Measurements from ENCODE around the gene PEX5L. TPM values are rescaled to one million over a fixed set of nuclear protein-coding genes. Genes with fewer than 3 reads are reported as not detected.
A peak's percentile ranks its signal among the peaks of the same experiment; 100 is the strongest.

PEX5L gene
- total RNA-seq, 2 donors from 2014 or later = 4.2 to 13.2 TPM

DNA sequence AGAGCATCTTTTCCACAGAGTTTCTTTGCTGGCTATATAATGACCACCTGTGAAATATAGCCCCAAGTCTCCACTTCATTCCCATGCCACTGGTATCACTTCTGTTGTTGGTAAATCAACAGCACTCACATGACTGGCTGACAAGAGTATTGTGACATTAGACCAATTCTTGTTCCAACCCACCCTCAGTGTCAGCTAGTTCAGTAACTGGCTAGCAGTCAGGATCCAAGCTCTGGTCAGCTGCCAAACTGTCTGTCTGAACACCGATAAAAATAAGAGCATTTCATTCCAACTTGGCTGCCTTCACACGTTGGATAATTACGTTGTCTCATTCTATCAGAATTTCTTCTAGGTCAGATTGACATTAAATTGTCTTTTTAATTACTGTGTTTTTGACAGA lies 217.4 kb downstream of the PEX5L start:
- WGBS, 2 donors = 21% methylated on average over 3 of the region's 3 CpGs
- Histone ChIP-seq H3K36me3 (replicated peaks in 1 of 2; ENCODE audit: insufficient read depth in 1 of 2, low read depth in 2 of 2) (no peaks in the 10 kb centered on the region), H3K4me1 (peaks cover 8% of the 10 kb centered on the region), H3K4me3 (no peak overlapping the region), H3K9me3 (no peaks in the 10 kb centered on the region), H3K27ac (no peak overlapping the region), H3K27me3 (no peaks in the 10 kb centered on the region)
- intact Hi-C loops (cut with DNase I) = loop anchor here (10.0 kb wide), 1 partner anchor 765 kb away; no protein-coding TSS in a partner anchor
- TF ChIP-seq, protein P1, sequence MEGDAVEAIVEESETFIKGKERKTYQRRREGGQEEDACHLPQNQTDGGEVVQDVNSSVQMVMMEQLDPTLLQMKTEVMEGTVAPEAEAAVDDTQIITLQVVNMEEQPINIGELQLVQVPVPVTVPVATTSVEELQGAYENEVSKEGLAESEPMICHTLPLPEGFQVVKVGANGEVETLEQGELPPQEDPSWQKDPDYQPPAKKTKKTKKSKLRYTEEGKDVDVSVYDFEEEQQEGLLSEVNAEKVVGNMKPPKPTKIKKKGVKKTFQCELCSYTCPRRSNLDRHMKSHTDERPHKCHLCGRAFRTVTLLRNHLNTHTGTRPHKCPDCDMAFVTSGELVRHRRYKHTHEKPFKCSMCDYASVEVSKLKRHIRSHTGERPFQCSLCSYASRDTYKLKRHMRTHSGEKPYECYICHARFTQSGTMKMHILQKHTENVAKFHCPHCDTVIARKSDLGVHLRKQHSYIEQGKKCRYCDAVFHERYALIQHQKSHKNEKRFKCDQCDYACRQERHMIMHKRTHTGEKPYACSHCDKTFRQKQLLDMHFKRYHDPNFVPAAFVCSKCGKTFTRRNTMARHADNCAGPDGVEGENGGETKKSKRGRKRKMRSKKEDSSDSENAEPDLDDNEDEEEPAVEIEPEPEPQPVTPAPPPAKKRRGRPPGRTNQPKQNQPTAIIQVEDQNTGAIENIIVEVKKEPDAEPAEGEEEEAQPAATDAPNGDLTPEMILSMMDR (IDR thresholded peaks at IDR 0.05) = no peak
- TF ChIP-seq POLR2A (IDR thresholded peaks at IDR 0.05) = no peak
- DNase-seq = peak; percentile 23 to 58 (median 36)
- no peak for ATAC-seq

DNA sequence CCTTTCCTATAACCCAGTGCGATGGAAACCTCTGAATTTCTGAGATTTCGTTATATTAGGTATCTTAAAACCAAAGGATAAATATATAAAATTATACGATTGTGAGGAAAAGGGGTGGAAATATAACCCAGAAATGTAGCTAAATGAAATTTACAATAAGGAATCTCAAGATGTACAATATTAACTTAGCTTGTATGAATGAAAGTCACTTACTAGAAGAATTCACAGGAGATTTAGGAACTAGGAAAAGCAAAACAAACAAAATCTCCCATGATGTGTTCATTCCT lies 224.7 kb downstream of the PEX5L start:
- Histone ChIP-seq H3K36me3 (replicated peaks in 1 of 2; ENCODE audit: insufficient read depth in 1 of 2, low read depth in 2 of 2) (peaks cover 0 to 3% of the 10 kb centered on the region in 2 donors), H3K9me3 (no peaks in the 10 kb centered on the region), H3K4me3 (no peak overlapping the region), H3K27ac (no peak overlapping the region), H3K4me1 (peaks cover 7% of the 10 kb centered on the region), H3K27me3 (no peaks in the 10 kb centered on the region)
- intact Hi-C loops (cut with DNase I) = loop anchor here (10.0 kb wide), 1 partner anchor 773 kb away; no protein-coding TSS in a partner anchor
- ATAC-seq = no peak
- DNase-seq = no peak
- TF ChIP-seq, protein P1 (IDR thresholded peaks at IDR 0.05) = no peak
- TF ChIP-seq POLR2A (IDR thresholded peaks at IDR 0.05) = no peak
- WGBS, 2 donors = 64 to 72% methylated on average over 3 of the region's 3 CpGs

DNA sequence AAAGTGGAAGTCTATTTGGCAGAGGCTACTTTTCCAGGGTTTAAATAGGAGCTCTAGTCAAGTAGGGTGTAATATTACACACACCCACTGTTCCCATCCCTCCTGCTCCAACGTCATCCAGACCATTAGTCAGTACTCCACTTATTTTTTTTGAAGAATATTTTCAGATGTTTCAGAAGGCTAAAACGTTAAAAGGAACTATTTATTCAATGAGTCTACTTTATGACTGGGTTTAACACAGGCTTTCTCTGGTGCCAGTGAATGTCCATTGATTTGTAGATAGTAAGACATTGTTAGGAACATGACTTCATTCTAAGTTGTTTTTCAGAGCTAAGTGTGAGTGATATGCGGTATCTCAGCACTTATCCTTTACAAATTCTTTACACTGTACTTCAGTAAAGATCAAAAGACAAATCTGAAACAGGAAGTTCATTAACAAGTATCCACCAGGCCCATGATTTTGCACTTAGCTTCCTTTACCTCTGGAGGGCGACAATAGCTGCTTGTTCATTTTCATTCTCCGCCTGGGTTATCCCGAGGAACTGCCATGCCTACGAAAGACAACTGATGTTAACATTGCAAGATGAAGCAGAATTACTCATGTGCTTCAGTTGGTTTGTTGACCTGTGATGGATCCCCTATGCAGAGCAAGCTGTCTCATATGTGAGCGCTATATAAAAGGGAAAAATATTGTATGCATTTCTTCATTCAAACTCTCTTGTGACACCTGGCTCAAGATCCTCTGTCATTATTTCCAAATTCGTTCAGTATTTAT lies 225.2 kb downstream of the PEX5L start:
- intact Hi-C loops (cut with DNase I) = loop anchor here (10.0 kb wide), 1 partner anchor 773 kb away; no protein-coding TSS in a partner anchor
- 19 to 25% methylated on average over 9 of the region's 9 CpGs for WGBS, 2 donors
- ATAC-seq = peak; percentile 79
- H3K27me3 ChIP-seq = no peaks in the 10 kb centered on the region
- no peak for TF ChIP-seq POLR2A (IDR thresholded peaks at IDR 0.05)
- TF ChIP-seq, protein P1 (IDR thresholded peaks at IDR 0.05) = peak; percentile 32 to 81 (median 74)
- H3K36me3 ChIP-seq (replicated peaks in 1 of 2; ENCODE audit: insufficient read depth in 1 of 2, low read depth in 2 of 2) = peaks cover 0 to 3% of the 10 kb centered on the region in 2 donors
- H3K4me3 ChIP-seq = no peak overlapping the region
- H3K9me3 ChIP-seq = no peaks in the 10 kb centered on the region
- peak overlapping the region in 1 of 4 donors; percentile 42 for H3K27ac ChIP-seq
- H3K4me1 ChIP-seq = peaks cover 7% of the 10 kb centered on the region
- peak; percentile 51 to 76 (median 68) for DNase-seq

DNA sequence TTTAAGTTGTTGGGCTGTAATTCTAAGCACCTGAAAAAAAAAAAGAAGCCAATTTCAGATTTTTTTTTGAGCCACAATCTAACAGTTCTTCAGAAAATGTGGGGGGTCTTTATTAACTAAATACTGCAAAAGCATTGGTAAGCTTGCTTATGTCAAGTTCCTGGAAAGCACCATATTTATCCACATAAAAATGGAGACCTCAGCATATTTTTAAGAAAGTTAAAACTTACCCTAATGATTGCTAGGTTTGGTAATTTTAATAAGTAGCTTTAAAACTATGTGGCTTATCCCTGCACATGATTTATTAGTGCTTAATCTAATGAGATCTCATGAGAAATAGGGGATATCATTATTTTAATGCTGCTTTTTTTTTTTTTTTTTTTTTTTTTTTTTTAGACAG lies 227.1 kb downstream of the PEX5L start:
- Histone ChIP-seq H3K4me1 (peaks cover 7% of the 10 kb centered on the region), H3K9me3 (no peaks in the 10 kb centered on the region), H3K27ac (no peak overlapping the region), H3K36me3 (replicated peaks in 1 of 2; ENCODE audit: insufficient read depth in 1 of 2, low read depth in 2 of 2) (peaks cover 0 to 3% of the 10 kb centered on the region in 2 donors), H3K4me3 (no peak overlapping the region), H3K27me3 (no peaks in the 10 kb centered on the region)
- intact Hi-C loops (cut with DNase I) = loop anchor here (10.0 kb wide), 1 partner anchor 775 kb away; no protein-coding TSS in a partner anchor
- no peak for ATAC-seq
- no peak for TF ChIP-seq POLR2A (IDR thresholded peaks at IDR 0.05)
- TF ChIP-seq, protein P1 (IDR thresholded peaks at IDR 0.05) = no peak
- no peak for DNase-seq

DNA sequence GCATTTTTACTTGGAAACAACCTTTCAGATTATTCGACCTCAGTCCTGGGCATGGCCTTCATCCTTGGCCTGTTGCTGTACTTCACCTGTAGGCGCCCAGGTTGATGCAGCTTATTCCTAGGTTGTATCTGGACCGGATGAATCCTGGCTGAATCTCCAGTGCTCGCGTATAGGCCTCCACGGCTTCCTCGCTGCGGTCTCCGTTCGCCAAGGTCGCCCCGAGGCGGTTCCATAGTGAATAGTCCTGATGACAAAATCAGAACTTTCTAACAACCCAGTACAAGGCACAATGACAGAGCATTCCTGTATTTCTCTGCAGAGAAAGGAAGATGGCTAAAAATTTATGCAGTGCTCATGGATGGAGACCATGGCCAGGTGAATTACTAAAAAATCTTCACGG lies 229.1 kb downstream of the PEX5L start:
- intact Hi-C loops (cut with DNase I) = no loop called here
- no peak for ATAC-seq
- no peaks in the 10 kb centered on the region for H3K27me3 ChIP-seq
- peaks cover 7% of the 10 kb centered on the region for H3K4me1 ChIP-seq
- TF ChIP-seq, protein P1 (IDR thresholded peaks at IDR 0.05) = no peak
- TF ChIP-seq POLR2A (IDR thresholded peaks at IDR 0.05) = no peak
- H3K27ac ChIP-seq = no peak overlapping the region
- peaks cover 0 to 3% of the 10 kb centered on the region in 2 donors for H3K36me3 ChIP-seq (replicated peaks in 1 of 2; ENCODE audit: insufficient read depth in 1 of 2, low read depth in 2 of 2)
- H3K4me3 ChIP-seq = no peak overlapping the region
- H3K9me3 ChIP-seq = no peaks in the 10 kb centered on the region
- DNase-seq = no peak
- 94% methylated on average over 14 of the region's 14 CpGs for WGBS, 2 donors
